Jurkat, Clone E6-1 (cell line): ENCODE data around the gene PCDH1.

Source experiments
- DNase-seq: peaks from one replicate; pipeline ENCODE4 v3.0.0-alpha.2; 2011; ENCODE audit warnings: low read depth, low spot score
- H3K4me3 ChIP-seq: 2 replicates; pipeline ENCODE4 v1.5.1; 2011; ENCODE audit warnings: mild to moderate bottlenecking, low read length, control low read depth, moderate library complexity

The PCDH1 gene

GRCh38 chr5:141875795-141876627 lies 2.2 kb downstream of the PCDH1 start:
- no peak overlapping the region for H3K4me3 ChIP-seq
- DNase-seq, result no peak

GRCh38 chr5:141875022-141875740 lies 3.0 kb downstream of the PCDH1 start:
- no peak overlapping the region for H3K4me3 ChIP-seq
- no peak for DNase-seq

- DNase-seq, result no peak
- no peak overlapping the region for H3K4me3 ChIP-seq
These were observed 3.8 kb downstream of the PCDH1 start for GRCh38 chr5:141874262-141874964.

- H3K4me3 ChIP-seq, result no peak overlapping the region
- DNase-seq, result no peak
These were observed 4.3 kb downstream of the PCDH1 start for GRCh38 chr5:141873933-141874261.

GRCh38 chr5:141872496-141873356 lies 5.5 kb downstream of the PCDH1 start:
- no peak overlapping the region for H3K4me3 ChIP-seq
- no peak for DNase-seq

GRCh38 chr5:141871870-141872269 lies 6.3 kb downstream of the PCDH1 start:
- DNase-seq, result no peak
- no peak overlapping the region for H3K4me3 ChIP-seq

GRCh38 chr5:141870871-141871270 lies 7.3 kb downstream of the PCDH1 start:
- H3K4me3 ChIP-seq, result no peak overlapping the region
- no peak for DNase-seq

- H3K4me3 ChIP-seq, result no peak overlapping the region
- DNase-seq, result no peak
These were observed 8.0 kb downstream of the PCDH1 start for GRCh38 chr5:141870228-141870627.

GRCh38 chr5:141869514-141869913 lies 8.7 kb downstream of the PCDH1 start:
- H3K4me3 ChIP-seq, result no peak overlapping the region
- no peak for DNase-seq

GRCh38 chr5:141869040-141869439 lies 9.2 kb downstream of the PCDH1 start:
- no peak for DNase-seq
- H3K4me3 ChIP-seq, result no peak overlapping the region

- DNase-seq, result no peak
- H3K4me3 ChIP-seq, result no peak overlapping the region
These were observed 9.7 kb downstream of the PCDH1 start for GRCh38 chr5:141868541-141868940.

GRCh38 chr5:141867651-141868050 lies 10.6 kb downstream of the PCDH1 start:
- H3K4me3 ChIP-seq, result no peak overlapping the region
- no peak for DNase-seq

- no peak for DNase-seq
- H3K4me3 ChIP-seq, result no peak overlapping the region
These were observed 11.1 kb downstream of the PCDH1 start for GRCh38 chr5:141867139-141867538.

GRCh38 chr5:141866096-141866495 lies 12.1 kb downstream of the PCDH1 start:
- no peak for DNase-seq
- no peak overlapping the region for H3K4me3 ChIP-seq

GRCh38 chr5:141865406-141865805 lies 12.8 kb downstream of the PCDH1 start:
- H3K4me3 ChIP-seq, result no peak overlapping the region
- no peak for DNase-seq

- no peak for DNase-seq
These were observed 13.5 kb downstream of the PCDH1 start for GRCh38 chr5:141864371-141865370.

GRCh38 chr5:141863569-141864178 lies 14.5 kb downstream of the PCDH1 start:
- H3K4me3 ChIP-seq, result no peak overlapping the region
- no peak for DNase-seq

More at GRCh38 chr5:141864371-141865370, 13.5 kb downstream of the PCDH1 start:
- H3K4me3 ChIP-seq, result no peak overlapping the region
